Measurements from ENCODE around the gene SYNE4. TPM values are rescaled to one million over a fixed set of nuclear protein-coding genes. Genes with fewer than 3 reads are reported as not detected.

The SYNE4 gene
- total RNA-seq, 2 experiments from 2014 or later: 1.8 to 2.4 TPM

- Mint-ChIP-seq H3K27me3 (no peaks in the 10 kb centered on the region), H3K27ac (peak within 1 kb of the TSS; percentile 94), H3K36me3 (ENCODE audit: low read depth) (peaks cover 3% of the 10 kb centered on the region), H3K9me3 (no peaks in the 10 kb centered on the region), H3K4me3 (peak within 1 kb of the TSS; percentile 95), H3K4me1 (peaks cover 47% of the 10 kb centered on the region)
- POLR2A ChIA-PET: interaction anchor here (0.6 to 1.0 kb wide), 2 partner anchors 40 to 300 kb away, joined by 3 read pairs; partner anchors contain the start of gene THAP8
- peak; percentile 100 for DNase-seq
- CTCF ChIA-PET: interaction anchor here (0.6 to 1.0 kb wide), 3 partner anchors 16 to 277 kb away, joined by 3 to 4 read pairs (median 3); no protein-coding TSS in a partner anchor
Measured at GRCh38 chr19:36014012-36014924, 5.7 kb upstream of the SYNE4 start, which contains the start of gene ALKBH6. Gene ALKBH6 (minus strand): TSS chr19:36014213. CDS start chr19:36013397, 816 bp downstream.

- POLR2A ChIA-PET: interaction anchor here (0.6 to 1.0 kb wide), 2 partner anchors 41 to 299 kb away, joined by 3 read pairs; partner anchors contain the start of gene THAP8
- no peak for DNase-seq
- H3K27me3 Mint-ChIP-seq: no peaks in the 10 kb centered on the region
- CTCF ChIA-PET: interaction anchor here (0.6 to 1.0 kb wide), 4 partner anchors 8 to 276 kb away, joined by 3 to 4 read pairs (median 4); no protein-coding TSS in a partner anchor
- H3K36me3 Mint-ChIP-seq (ENCODE audit: low read depth): peaks cover 3% of the 10 kb centered on the region
- H3K27ac Mint-ChIP-seq: peak overlapping the region; percentile 94
- H3K4me3 Mint-ChIP-seq: peak overlapping the region; percentile 95
- peaks cover 52% of the 10 kb centered on the region for H3K4me1 Mint-ChIP-seq
- no peaks in the 10 kb centered on the region for H3K9me3 Mint-ChIP-seq
Measured at GRCh38 chr19:36013280-36014011, 4.8 kb upstream of the SYNE4 start.

DNA sequence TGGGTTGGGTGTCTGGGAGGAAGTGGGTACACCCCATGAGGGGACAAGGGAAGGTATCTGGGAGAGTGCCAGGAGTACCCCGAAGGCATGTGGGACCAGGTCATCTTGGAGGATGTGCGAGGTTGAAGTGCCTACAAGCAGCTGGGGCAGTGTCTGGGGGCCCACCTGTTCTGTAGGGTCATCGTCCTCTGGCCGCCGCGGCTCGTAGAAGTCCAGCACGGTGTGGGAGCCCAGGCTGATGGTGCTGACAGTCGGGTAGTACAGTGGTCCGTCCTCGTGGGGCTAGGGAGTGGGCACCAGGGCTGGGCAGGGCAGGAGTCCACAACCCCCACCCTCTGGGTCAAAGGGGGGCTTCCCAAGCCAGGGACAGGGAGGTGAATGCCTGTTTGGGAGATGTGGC is 1.8 kb upstream of the SYNE4 start:
- no peaks in the 10 kb centered on the region for H3K27me3 Mint-ChIP-seq
- H3K4me1 Mint-ChIP-seq: peaks cover 46% of the 10 kb centered on the region
- H3K27ac Mint-ChIP-seq: no peak overlapping the region

GRCh38 chr19:36009633-36010379 is 1.2 kb upstream of the SYNE4 start:
- H3K4me3 Mint-ChIP-seq: peak overlapping the region; percentile 50
- H3K27me3 Mint-ChIP-seq: no peaks in the 10 kb centered on the region
- peak overlapping the region; percentile 37 for H3K27ac Mint-ChIP-seq
- peaks cover 3% of the 10 kb centered on the region for H3K36me3 Mint-ChIP-seq (ENCODE audit: low read depth)
- POLR2A ChIA-PET: no interaction called here
- H3K9me3 Mint-ChIP-seq: no peaks in the 10 kb centered on the region
- CTCF ChIA-PET: interaction anchor here (0.6 to 0.7 kb wide), 2 partner anchors 19 to 268 kb away, joined by 3 read pairs; no protein-coding TSS in a partner anchor
- DNase-seq: no peak
- H3K4me1 Mint-ChIP-seq: peaks cover 40% of the 10 kb centered on the region

More for the DNA sequence above, 1.8 kb upstream of the SYNE4 start:
- Mint-ChIP-seq H3K36me3 (ENCODE audit: low read depth) (peaks cover 3% of the 10 kb centered on the region), H3K4me3 (no peak overlapping the region), H3K9me3 (no peaks in the 10 kb centered on the region)
- CTCF ChIA-PET: interaction anchor here (0.7 kb wide), 1 partner anchor 19 kb away, joined by 3 read pairs; no protein-coding TSS in a partner anchor
- DNase-seq: no peak
- POLR2A ChIA-PET: no interaction called here

DNA sequence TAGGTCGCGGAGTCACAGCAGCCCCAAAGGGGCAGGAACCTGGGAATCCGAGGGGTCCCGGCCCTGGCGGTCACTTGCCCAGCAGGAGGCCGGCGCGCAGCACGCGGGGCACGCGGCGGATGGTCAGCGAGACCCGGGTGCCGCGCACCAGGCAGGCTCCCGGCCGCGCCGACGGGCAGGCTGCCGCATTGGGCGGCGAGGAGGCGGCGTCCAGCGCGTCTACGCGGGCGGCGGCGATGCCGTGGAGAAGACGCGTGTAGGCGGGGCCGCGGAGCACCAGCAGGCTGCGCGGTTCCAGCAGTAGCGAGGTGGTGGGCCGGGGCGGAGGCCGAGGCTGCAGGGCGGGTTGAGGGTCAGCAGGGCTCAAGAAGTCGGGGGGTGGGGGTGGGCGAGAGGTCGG is 607 bp upstream of the SYNE4 start:
- Mint-ChIP-seq H3K27ac (peak overlapping the region; percentile 37), H3K4me3 (peak overlapping the region; percentile 50), H3K27me3 (no peaks in the 10 kb centered on the region), H3K4me1 (peaks cover 34% of the 10 kb centered on the region), H3K36me3 (ENCODE audit: low read depth) (peaks cover 3% of the 10 kb centered on the region), H3K9me3 (no peaks in the 10 kb centered on the region)
- peak; percentile 44 for DNase-seq
- ChIA-PET CTCF (interaction anchor here (0.6 to 1.1 kb wide), 2 partner anchors 13 to 267 kb away, joined by 3 to 7 read pairs; no protein-coding TSS in a partner anchor), POLR2A (no interaction called here)

- Mint-ChIP-seq H3K4me3 (no peak overlapping the region), H3K36me3 (ENCODE audit: low read depth) (peaks cover 2% of the 10 kb centered on the region), H3K9me3 (no peaks in the 10 kb centered on the region), H3K27ac (no peak overlapping the region), H3K27me3 (no peaks in the 10 kb centered on the region), H3K4me1 (peaks cover 19% of the 10 kb centered on the region)
- DNase-seq: no peak
- ChIA-PET CTCF (interaction anchor here (1.1 kb wide), 1 partner anchor 14 kb away, joined by 3 read pairs; no protein-coding TSS in a partner anchor), POLR2A (no interaction called here)
Measured at GRCh38 chr19:36006955-36007354, 1.7 kb downstream of the SYNE4 start.

DNA sequence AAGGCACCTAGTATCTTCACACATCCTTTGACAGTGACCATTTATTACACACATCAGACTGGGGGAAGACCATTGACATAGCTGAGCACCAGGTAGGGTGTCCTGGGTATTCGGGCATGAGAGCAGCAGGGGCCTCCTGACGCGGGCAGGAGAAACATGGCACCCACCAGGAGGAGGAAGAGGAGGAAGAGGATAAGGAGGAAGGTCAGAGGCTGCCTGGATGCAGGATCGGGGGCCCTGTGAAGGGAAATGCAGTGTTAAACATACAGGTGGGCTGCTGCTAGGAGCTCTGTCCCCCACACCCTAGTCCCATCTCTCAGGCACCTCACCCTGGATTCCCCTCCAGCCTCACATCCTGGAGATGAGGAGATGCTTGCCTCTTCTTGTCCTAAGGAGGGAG is 5.3 kb downstream of the SYNE4 start:
- no peaks in the 10 kb centered on the region for H3K27me3 Mint-ChIP-seq
- H3K4me1 Mint-ChIP-seq: peaks cover 3% of the 10 kb centered on the region
- DNase-seq: no peak
- H3K4me3 Mint-ChIP-seq: no peak overlapping the region
- H3K36me3 Mint-ChIP-seq (ENCODE audit: low read depth): peaks cover 4% of the 10 kb centered on the region
- ChIA-PET POLR2A (no interaction called here), CTCF (interaction anchor here (1.2 kb wide), 1 partner anchor 10 kb away, joined by 3 read pairs; no protein-coding TSS in a partner anchor)
- no peak overlapping the region for H3K27ac Mint-ChIP-seq
- no peaks in the 10 kb centered on the region for H3K9me3 Mint-ChIP-seq

GRCh38 chr19:36001605-36002004 is 7.0 kb downstream of the SYNE4 start:
- no peak overlapping the region for H3K4me3 Mint-ChIP-seq
- peaks cover 12% of the 10 kb centered on the region for H3K36me3 Mint-ChIP-seq (ENCODE audit: low read depth)
- POLR2A ChIA-PET: no interaction called here
- no peaks in the 10 kb centered on the region for H3K27me3 Mint-ChIP-seq
- H3K27ac Mint-ChIP-seq: no peak overlapping the region
- DNase-seq: no peak
- peaks cover 13% of the 10 kb centered on the region for H3K4me1 Mint-ChIP-seq
- CTCF ChIA-PET: interaction anchor here (0.6 kb wide), 2 partner anchors 31 to 39 kb away, joined by 3 to 4 read pairs; partner anchors contain the start of gene CLIP3
- no peaks in the 10 kb centered on the region for H3K9me3 Mint-ChIP-seq

GRCh38 chr19:35996777-35997176 is 11.8 kb downstream of the SYNE4 start:
- Mint-ChIP-seq H3K27me3 (no peaks in the 10 kb centered on the region), H3K9me3 (no peaks in the 10 kb centered on the region), H3K4me1 (peaks cover 32% of the 10 kb centered on the region), H3K4me3 (peak overlapping the region; percentile 90), H3K36me3 (ENCODE audit: low read depth) (peaks cover 21% of the 10 kb centered on the region), H3K27ac (no peak overlapping the region)
- CTCF ChIA-PET: interaction anchor here (1.7 to 2.1 kb wide), 2 partner anchors 9 to 12 kb away, joined by 4 to 7 read pairs; partner anchors contain the start of gene SYNE4
- POLR2A ChIA-PET: no interaction called here
- no peak for DNase-seq

DNA sequence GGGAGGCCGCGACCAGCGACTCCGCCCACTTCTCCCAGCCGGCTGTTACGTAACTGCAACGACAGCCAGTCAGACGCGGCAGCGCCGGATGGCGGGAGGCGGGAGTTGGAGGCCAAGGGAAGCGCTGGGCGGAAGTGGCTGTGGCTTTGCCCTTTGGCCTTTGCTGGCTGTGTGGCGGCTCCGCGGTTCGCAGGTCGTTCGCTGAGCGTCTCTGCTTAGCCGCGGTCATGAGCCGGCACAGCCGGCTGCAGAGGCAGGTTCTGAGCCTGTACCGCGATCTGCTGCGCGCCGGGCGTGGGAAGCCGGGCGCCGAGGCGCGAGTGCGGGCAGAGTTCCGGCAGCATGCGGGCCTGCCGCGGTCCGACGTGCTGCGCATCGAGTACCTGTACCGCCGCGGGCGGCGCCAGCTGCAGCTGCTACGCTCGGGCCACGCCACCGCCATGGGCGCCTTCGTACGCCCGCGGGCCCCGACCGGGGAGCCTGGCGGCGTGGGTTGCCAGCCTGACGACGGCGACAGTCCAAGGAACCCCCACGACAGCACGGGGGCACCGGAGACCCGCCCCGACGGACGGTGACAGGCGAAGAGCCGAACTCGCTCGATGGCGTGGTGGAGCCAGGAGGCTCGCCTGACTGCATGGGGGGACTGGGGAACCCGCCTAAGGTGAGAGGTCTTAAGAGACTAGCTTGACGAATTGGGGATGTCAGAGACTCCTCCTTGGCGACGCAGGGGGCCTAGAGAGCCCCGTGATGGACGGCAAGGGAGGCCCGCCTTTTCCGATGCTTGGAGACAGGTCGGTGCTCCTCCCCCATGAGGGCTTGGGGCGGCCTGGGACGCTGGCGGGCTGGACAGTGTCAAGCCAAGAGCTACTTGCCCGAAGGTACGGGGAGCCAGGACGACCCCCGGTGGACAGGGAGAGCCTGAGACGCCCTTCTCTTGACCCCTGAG is 13.3 kb downstream of the SYNE4 start, which contains the start of gene SDHAF1:
Gene SDHAF1 (plus strand): TSS at position 141 of the 946 bp plus-strand sequence. CDS start 87 bp downstream, at position 228.
- Mint-ChIP-seq H3K27me3 (no peaks in the 10 kb centered on the region), H3K9me3 (no peaks in the 10 kb centered on the region), H3K4me3 (peak within 1 kb of the TSS; percentile 90), H3K36me3 (ENCODE audit: low read depth) (peaks cover 19% of the 10 kb centered on the region), H3K27ac (peak within 1 kb of the TSS; percentile 94), H3K4me1 (peaks cover 32% of the 10 kb centered on the region)
- DNase-seq: peak; percentile 96
- ChIA-PET POLR2A (interaction anchor here (0.5 to 0.6 kb wide), 2 partner anchors 14 to 54 kb away, joined by 3 read pairs; no protein-coding TSS in a partner anchor), CTCF (interaction anchor here (1.0 to 2.1 kb wide), 2 partner anchors 13 to 63 kb away, joined by 3 to 7 read pairs; partner anchors contain the start of gene SYNE4)

Measured in activated CD4-positive, alpha-beta T cell treated with anti-CD3 and anti-CD28 coated beads, Interleukin-2, amount 10 ng/mL, durations not matched to agents 7 days and 5 days (primary cell).